Heart left ventricle (tissue), 13 donors: Measurements from ENCODE around the gene UROS.

ENCODE experiments used
- CTCF ChIP-seq, 12 donors: fragments of 200-600 bp; sonication (generic) in 4 of 12; IDR thresholded peaks; one replicate each; pipeline versions ENCODE4 v1.5.0 to v1.8.0; 2018 to 2022; ENCODE audit warnings: antibody characterized with exemption in 12 of 12, mild to moderate bottlenecking in 5 of 12
- POLR2A ChIP-seq, 2 donors: fragments of 450-650 bp; IDR thresholded peaks; one replicate each; pipeline ENCODE4 v1.6.1; 2017; ENCODE audit warnings: antibody characterized with exemption in 2 of 2, mild to moderate bottlenecking in 2 of 2, moderate library complexity in 2 of 2
- donor health status: ischemic (EF 13 %, LVEDD 7.1; RV severe dilation, severe dysfunction).
- donor health status: DM: no; HTN: yes; CAD: no.
- donor health status: DM: no; HTN: no; CAD: no.
- donor health status: ischemic (EF 25% LVEDD 6.9; RV normal size, moderate dysfunction).
- donor health status: ischemic (EF 25% LVEDD 5.7; RV mildly dilated, moderate dysfunction).
- donor health status: ischemic (EF 35%, LVEDD 5.7; RV mildly dilated, moderate dysfunction).
- donor health status: nonischemic (EF 11% LVEDD 7.7; RV severe dilation, severe dysfunction).
- donor health status: DM: yes; HTN: yes; CAD: no.
- donor health status: PGD.
- donor health status: ischemic (EF 29% LVEDD 5.4; RV normal size, mild dysfunction).
- donor health status: nonischemic (EF 23%, LVEDD 6.1; RV moderate dilation, normal function).

GRCh38 chr10:125768219-125768855, 54.7 kb downstream of the UROS start:
- TF ChIP-seq CTCF (IDR thresholded peaks at IDR 0.05) = no peak
- no peak for TF ChIP-seq POLR2A (IDR thresholded peaks at IDR 0.05)
